HepG2 (cell line): ENCODE data around the gene ELOVL5. TPM values are rescaled to one million over a fixed set of nuclear protein-coding genes. Genes with fewer than 3 reads are reported as not detected.
A peak's percentile ranks its signal among the peaks of the same experiment; 100 is the strongest.

Source experiments
- ETV6 ChIP-seq: sonication (generic); formaldehyde crosslinking; conservative IDR thresholded peaks from 2 replicates; pipeline ENCODE4 v1.4.0; 2020; ENCODE audit warnings: missing genetic modification reagents
- GPN1 ChIP-seq: sonication (generic); formaldehyde crosslinking; IDR thresholded peaks from 2 replicates; pipeline ENCODE4 v1.5.1; 2020; ENCODE audit warnings: missing genetic modification reagents, borderline replicate concordance
- HNF1A ChIP-seq, 2 experiments: sonication (generic) in 1 of 2; formaldehyde crosslinking in 1 of 2; IDR thresholded peaks; 2 replicates each; pipeline versions ENCODE4 v1.4.0 to v1.6.1; 2016 to 2020; ENCODE audit warnings: borderline replicate concordance in 1 of 2, low read depth in 1 of 2, mild to moderate bottlenecking in 1 of 2, missing genetic modification reagents in 1 of 2
- MXI1 ChIP-seq: IDR thresholded peaks from 3 replicates; pipeline ENCODE4 v1.6.1; 2012; ENCODE audit warnings: low read depth, low read length, inconsistent platforms, borderline replicate concordance
- MYPOP ChIP-seq: sonication (generic); formaldehyde crosslinking; IDR thresholded peaks from 2 replicates; pipeline ENCODE4 v1.8.1; 2023; ENCODE audit warnings: mild to moderate bottlenecking, moderate library complexity, missing genetic modification reagents
- NFKBIZ ChIP-seq: IDR thresholded peaks from 2 replicates; pipeline ENCODE4 v1.6.1; 2018; ENCODE audit warnings: missing genetic modification reagents, missing compliant biosample characterization
- PLRG1 ChIP-seq: fragments of 450-650 bp; conservative IDR thresholded peaks from 2 replicates; pipeline ENCODE4 v1.6.1; 2016
- RBFOX2 ChIP-seq: fragments of 200-400 bp; formaldehyde crosslinking; IDR thresholded peaks from 2 replicates; pipeline ENCODE4 v1.6.1; 2017; ENCODE audit warnings: low read depth, mild to moderate bottlenecking, low read length
- SNAI1 ChIP-seq: sonication (generic); formaldehyde crosslinking; IDR thresholded peaks from 2 replicates; pipeline ENCODE4 v1.5.0; 2020; ENCODE audit warnings: mild to moderate bottlenecking, missing genetic modification reagents, borderline replicate concordance
- THAP11 ChIP-seq: IDR thresholded peaks from 2 replicates; pipeline ENCODE4 v1.6.1; 2016; ENCODE audit warnings: missing biosample characterization, missing genetic modification reagents
- ZBTB42 ChIP-seq: sonication (generic); formaldehyde crosslinking; IDR thresholded peaks from 2 replicates; pipeline ENCODE4 v1.5.0; 2020; ENCODE audit warnings: mild to moderate bottlenecking, missing genetic modification reagents
- ZBTB7A ChIP-seq: sonication (generic); formaldehyde crosslinking; IDR thresholded peaks from 2 replicates; pipeline ENCODE4 v1.8.0; 2022; ENCODE audit warnings: mild to moderate bottlenecking, missing genetic modification reagents
- ZNF12 ChIP-seq: sonication (generic); formaldehyde crosslinking; IDR thresholded peaks from 2 replicates; pipeline ENCODE4 v1.5.0; 2020; ENCODE audit warnings: missing genetic modification reagents
- ZNF160 ChIP-seq: sonication (generic); formaldehyde crosslinking; IDR thresholded peaks from 2 replicates; pipeline ENCODE4 v1.8.0; 2022; ENCODE audit warnings: mild to moderate bottlenecking, inconsistent platforms, missing genetic modification reagents
- ZNF619 ChIP-seq: sonication (generic); formaldehyde crosslinking; IDR thresholded peaks from 2 replicates; pipeline ENCODE4 v1.4.0; 2020; ENCODE audit warnings: mild to moderate bottlenecking, missing genetic modification reagents
- ZNF746 ChIP-seq: sonication (generic); formaldehyde crosslinking; IDR thresholded peaks from 2 replicates; pipeline ENCODE4 v1.8.0; 2022; ENCODE audit warnings: mild to moderate bottlenecking, missing genetic modification reagents
- ZNF777 ChIP-seq: sonication (generic); formaldehyde crosslinking; IDR thresholded peaks from 2 replicates; pipeline ENCODE4 v1.4.0; 2020; ENCODE audit warnings: missing genetic modification reagents
- polyA plus RNA-seq, 8 experiments: library from polyadenylated mRNA; depleted of rRNA in 3 of 8; stranded (reverse) in 7 of 8; unstranded in 1 of 8; fragments of >200 nt; fragmentation: Illumina TruSeq in 4 of 8; extraction: Trizol in 4 of 8; gene quantifications; 2 replicates each; pipeline versions ENCODE4 v1.2.1 to v1.2.3, GENCODE V29; 2011 to 2016; ENCODE audit warnings: low read depth in 4 of 8, missing spikeins in 1 of 8, mixed read lengths in 1 of 8; ENCODE audit not compliant: insufficient read depth in 1 of 8
- total RNA-seq, 5 experiments: library from RNA; depleted of rRNA; stranded (reverse); fragments of >200 nt; fragmentation: Illumina TruSeq; extraction: Trizol; gene quantifications; 2 replicates each; pipeline ENCODE4 v1.2.3, GENCODE V29; 2016; ENCODE audit warnings: low read depth in 1 of 5
- TF ChIP-seq, protein P1 (sequence below): sonication (generic); formaldehyde crosslinking; conservative IDR thresholded peaks from 2 replicates; pipeline ENCODE4 v1.4.0; 2020; ENCODE audit warnings: missing genetic modification reagents
- TF ChIP-seq, protein P2 (sequence below): sonication (generic); formaldehyde crosslinking; IDR thresholded peaks from 2 replicates; pipeline ENCODE4 v1.4.0; 2020; ENCODE audit warnings: missing genetic modification reagents

Gene ELOVL5
- total and polyA plus RNA-seq, 2 of the 13 experiments (the other 11 are each of a cell fraction or from before 2014, with no cell fraction given), result 50.1 to 72.4 TPM

DNA sequence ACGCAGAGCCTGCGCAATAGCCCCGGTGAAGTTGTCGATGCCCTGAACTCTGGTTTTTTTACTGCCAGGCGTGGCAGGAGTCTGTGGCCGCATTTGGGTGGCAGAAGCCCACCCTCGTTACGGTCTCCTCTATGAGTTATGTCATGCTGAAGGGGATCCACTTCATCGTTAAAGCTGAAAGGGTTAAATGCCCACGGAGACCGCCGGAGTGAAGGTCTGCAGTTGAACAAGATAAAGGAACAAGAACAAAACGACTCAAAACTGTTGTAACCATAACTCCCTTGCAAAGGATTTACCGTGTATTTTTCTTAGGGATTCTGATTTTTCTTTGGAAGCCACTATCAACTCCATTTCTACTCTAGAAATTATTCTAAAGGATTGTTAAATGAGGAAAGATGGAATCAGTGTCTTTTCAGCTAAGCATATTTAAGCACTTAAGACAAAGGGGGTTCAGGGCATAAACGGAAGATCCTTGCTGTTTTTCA lies 501 bp upstream of the ELOVL5 start (continued):
- no peak for TF ChIP-seq HNF1A (IDR thresholded peaks at IDR 0.05; ENCODE audit: low read depth)
- TF ChIP-seq HNF1A (CRISPR knock-in tag; IDR thresholded peaks at IDR 0.05; ENCODE audit: borderline replicate concordance), result no peak
- TF ChIP-seq ZNF777 (CRISPR knock-in tag), result no peak
- no peak for TF ChIP-seq THAP11
- TF ChIP-seq PLRG1, result no peak
- TF ChIP-seq GPN1, result no peak
- TF ChIP-seq, protein P1, sequence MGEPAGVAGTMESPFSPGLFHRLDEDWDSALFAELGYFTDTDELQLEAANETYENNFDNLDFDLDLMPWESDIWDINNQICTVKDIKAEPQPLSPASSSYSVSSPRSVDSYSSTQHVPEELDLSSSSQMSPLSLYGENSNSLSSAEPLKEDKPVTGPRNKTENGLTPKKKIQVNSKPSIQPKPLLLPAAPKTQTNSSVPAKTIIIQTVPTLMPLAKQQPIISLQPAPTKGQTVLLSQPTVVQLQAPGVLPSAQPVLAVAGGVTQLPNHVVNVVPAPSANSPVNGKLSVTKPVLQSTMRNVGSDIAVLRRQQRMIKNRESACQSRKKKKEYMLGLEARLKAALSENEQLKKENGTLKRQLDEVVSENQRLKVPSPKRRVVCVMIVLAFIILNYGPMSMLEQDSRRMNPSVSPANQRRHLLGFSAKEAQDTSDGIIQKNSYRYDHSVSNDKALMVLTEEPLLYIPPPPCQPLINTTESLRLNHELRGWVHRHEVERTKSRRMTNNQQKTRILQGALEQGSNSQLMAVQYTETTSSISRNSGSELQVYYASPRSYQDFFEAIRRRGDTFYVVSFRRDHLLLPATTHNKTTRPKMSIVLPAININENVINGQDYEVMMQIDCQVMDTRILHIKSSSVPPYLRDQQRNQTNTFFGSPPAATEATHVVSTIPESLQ (CRISPR knock-in tag), result no peak
- TF ChIP-seq MXI1, result no peak
- no peak for TF ChIP-seq NFKBIZ
- TF ChIP-seq, protein P2, sequence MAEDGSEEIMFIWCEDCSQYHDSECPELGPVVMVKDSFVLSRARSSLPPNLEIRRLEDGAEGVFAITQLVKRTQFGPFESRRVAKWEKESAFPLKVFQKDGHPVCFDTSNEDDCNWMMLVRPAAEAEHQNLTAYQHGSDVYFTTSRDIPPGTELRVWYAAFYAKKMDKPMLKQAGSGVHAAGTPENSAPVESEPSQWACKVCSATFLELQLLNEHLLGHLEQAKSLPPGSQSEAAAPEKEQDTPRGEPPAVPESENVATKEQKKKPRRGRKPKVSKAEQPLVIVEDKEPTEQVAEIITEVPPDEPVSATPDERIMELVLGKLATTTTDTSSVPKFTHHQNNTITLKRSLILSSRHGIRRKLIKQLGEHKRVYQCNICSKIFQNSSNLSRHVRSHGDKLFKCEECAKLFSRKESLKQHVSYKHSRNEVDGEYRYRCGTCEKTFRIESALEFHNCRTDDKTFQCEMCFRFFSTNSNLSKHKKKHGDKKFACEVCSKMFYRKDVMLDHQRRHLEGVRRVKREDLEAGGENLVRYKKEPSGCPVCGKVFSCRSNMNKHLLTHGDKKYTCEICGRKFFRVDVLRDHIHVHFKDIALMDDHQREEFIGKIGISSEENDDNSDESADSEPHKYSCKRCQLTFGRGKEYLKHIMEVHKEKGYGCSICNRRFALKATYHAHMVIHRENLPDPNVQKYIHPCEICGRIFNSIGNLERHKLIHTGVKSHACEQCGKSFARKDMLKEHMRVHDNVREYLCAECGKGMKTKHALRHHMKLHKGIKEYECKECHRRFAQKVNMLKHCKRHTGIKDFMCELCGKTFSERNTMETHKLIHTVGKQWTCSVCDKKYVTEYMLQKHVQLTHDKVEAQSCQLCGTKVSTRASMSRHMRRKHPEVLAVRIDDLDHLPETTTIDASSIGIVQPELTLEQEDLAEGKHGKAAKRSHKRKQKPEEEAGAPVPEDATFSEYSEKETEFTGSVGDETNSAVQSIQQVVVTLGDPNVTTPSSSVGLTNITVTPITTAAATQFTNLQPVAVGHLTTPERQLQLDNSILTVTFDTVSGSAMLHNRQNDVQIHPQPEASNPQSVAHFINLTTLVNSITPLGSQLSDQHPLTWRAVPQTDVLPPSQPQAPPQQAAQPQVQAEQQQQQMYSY (CRISPR knock-in tag), result no peak
- no peak for TF ChIP-seq ZNF746 (CRISPR knock-in tag)
- TF ChIP-seq ZBTB7A (CRISPR knock-in tag), result no peak
- TF ChIP-seq RBFOX2, result no peak
- TF ChIP-seq ZNF160, result no peak
- no peak for TF ChIP-seq ZBTB42 (CRISPR knock-in tag)
- TF ChIP-seq ETV6 (CRISPR knock-in tag), result no peak
- no peak for TF ChIP-seq SNAI1 (CRISPR knock-in tag)
- no peak for TF ChIP-seq ZNF619
- TF ChIP-seq MYPOP (CRISPR knock-in tag), result peak; percentile 4; the same call in 1 of the 2 replicates
- TF ChIP-seq ZNF12 (CRISPR knock-in tag), result no peak
